ENCODE measurements around the gene GIPR. TPM values are rescaled to one million over a fixed set of nuclear protein-coding genes. Genes with fewer than 3 reads are reported as not detected.

Gene GIPR
- total and polyA plus RNA-seq, 2 of the 13 experiments (the other 11 are each of a cell fraction or from before 2014, with no cell fraction given), result 0.15 to 1.2 TPM

DNA sequence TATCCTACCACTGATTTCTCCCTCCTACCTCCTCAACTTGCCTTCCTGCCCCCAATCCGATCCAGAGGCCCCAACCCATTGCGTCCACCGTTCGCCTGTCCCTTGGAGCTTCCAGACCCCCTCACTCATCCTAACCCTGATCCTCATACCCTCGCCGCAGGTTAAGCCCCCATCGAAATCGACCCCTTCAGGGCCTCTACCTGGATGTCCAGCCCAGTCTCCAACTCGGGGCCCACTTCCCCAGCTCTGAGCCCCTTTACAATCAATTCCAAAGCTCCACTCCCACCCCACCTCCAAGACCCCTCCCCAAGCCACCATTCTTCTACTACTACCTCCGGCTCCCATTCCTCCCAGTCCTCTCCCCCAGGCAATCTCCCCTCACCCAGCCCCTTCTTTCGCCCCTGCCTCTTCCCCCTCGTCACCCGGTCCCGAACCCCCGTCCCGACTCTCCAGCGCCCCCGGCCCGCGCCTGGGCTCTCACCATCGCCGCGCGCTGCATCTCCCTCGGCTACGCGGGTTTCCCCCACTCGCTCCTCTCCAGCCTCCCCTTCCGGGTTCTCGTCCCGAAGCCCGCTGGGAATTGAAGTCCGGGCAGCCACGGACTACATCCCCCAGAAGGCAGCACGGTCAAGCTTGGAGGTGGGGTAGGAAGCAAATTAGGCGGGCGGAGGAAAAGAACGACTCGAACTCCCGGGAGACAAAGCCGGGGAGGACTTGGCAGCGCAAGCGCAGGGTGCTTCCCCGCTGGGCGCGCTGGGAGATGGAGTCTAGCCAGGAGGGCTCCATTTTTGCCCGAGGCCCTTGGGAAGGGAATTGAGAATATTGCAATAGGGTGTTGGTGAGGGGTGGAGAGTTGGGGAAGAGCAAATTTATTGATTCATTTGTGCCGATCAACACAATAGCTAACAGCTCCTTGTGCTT is 62.6 kb downstream of the GIPR start, which contains the start of gene FBXO46 (continued):
- TF ChIP-seq ZFP90 (CRISPR knock-in tag; IDR thresholded peaks at IDR 0.05; ENCODE audit: borderline replicate concordance) (no peak), HOXA7 (CRISPR knock-in tag; IDR thresholded peaks at IDR 0.05) (no peak), ARNTL (CRISPR knock-in tag; IDR thresholded peaks at IDR 0.05) (peak; percentile 72), ZSCAN30 (CRISPR knock-in tag; IDR thresholded peaks at IDR 0.05) (no peak), SMAD1 (CRISPR knock-in tag; IDR thresholded peaks at IDR 0.05; ENCODE audit: borderline replicate concordance, low read depth) (no peak), ZFY (CRISPR knock-in tag; IDR thresholded peaks at IDR 0.05) (peak; percentile 53), ZNF432 (CRISPR knock-in tag; IDR thresholded peaks at IDR 0.05; ENCODE audit: borderline replicate concordance) (no peak), EP300 (IDR thresholded peaks at IDR 0.05; ENCODE audit: low read depth in 2 of 2, low read length in 2 of 2) (peak in 1 of 2 experiments; percentile 12; a peak in 1 of 4 replicates), EP300 (CRISPR knock-in tag; IDR thresholded peaks at IDR 0.05; ENCODE audit: borderline replicate concordance) (no peak)
- TF ChIP-seq, protein P1, sequence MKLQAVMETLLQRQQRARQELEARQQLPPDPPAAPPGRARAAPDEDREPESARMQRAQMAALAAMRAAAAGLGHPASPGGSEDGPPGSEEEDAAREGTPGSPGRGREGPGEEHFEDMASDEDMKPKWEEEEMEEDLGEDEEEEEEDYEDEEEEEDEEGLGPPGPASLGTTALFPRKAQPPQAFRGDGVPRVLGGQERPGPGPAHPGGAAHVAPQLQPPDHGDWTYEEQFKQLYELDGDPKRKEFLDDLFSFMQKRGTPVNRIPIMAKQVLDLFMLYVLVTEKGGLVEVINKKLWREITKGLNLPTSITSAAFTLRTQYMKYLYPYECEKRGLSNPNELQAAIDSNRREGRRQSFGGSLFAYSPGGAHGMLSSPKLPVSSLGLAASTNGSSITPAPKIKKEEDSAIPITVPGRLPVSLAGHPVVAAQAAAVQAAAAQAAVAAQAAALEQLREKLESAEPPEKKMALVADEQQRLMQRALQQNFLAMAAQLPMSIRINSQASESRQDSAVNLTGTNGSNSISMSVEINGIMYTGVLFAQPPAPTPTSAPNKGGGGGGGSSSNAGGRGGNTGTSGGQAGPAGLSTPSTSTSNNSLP (IDR thresholded peaks at IDR 0.05; ENCODE audit: low read depth, low read length), result no peak
- TF ChIP-seq, protein P2, sequence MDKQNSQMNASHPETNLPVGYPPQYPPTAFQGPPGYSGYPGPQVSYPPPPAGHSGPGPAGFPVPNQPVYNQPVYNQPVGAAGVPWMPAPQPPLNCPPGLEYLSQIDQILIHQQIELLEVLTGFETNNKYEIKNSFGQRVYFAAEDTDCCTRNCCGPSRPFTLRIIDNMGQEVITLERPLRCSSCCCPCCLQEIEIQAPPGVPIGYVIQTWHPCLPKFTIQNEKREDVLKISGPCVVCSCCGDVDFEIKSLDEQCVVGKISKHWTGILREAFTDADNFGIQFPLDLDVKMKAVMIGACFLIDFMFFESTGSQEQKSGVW (CRISPR knock-in tag; IDR thresholded peaks at IDR 0.05; ENCODE audit: borderline replicate concordance), result no peak
- TF ChIP-seq, protein P3, sequence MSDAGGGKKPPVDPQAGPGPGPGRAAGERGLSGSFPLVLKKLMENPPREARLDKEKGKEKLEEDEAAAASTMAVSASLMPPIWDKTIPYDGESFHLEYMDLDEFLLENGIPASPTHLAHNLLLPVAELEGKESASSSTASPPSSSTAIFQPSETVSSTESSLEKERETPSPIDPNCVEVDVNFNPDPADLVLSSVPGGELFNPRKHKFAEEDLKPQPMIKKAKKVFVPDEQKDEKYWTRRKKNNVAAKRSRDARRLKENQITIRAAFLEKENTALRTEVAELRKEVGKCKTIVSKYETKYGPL (CRISPR knock-in tag; IDR thresholded peaks at IDR 0.05), result no peak
- TF ChIP-seq, protein P4, sequence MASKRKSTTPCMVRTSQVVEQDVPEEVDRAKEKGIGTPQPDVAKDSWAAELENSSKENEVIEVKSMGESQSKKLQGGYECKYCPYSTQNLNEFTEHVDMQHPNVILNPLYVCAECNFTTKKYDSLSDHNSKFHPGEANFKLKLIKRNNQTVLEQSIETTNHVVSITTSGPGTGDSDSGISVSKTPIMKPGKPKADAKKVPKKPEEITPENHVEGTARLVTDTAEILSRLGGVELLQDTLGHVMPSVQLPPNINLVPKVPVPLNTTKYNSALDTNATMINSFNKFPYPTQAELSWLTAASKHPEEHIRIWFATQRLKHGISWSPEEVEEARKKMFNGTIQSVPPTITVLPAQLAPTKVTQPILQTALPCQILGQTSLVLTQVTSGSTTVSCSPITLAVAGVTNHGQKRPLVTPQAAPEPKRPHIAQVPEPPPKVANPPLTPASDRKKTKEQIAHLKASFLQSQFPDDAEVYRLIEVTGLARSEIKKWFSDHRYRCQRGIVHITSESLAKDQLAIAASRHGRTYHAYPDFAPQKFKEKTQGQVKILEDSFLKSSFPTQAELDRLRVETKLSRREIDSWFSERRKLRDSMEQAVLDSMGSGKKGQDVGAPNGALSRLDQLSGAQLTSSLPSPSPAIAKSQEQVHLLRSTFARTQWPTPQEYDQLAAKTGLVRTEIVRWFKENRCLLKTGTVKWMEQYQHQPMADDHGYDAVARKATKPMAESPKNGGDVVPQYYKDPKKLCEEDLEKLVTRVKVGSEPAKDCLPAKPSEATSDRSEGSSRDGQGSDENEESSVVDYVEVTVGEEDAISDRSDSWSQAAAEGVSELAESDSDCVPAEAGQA (IDR thresholded peaks at IDR 0.05; ENCODE audit: low read depth), result 0 out of 2 replicates have a peak, but pooled peaks have one; percentile 30
- TF ChIP-seq, protein P4 (CRISPR knock-in tag; IDR thresholded peaks at IDR 0.05; ENCODE audit: borderline replicate concordance), result no peak
- TF ChIP-seq, protein P5, sequence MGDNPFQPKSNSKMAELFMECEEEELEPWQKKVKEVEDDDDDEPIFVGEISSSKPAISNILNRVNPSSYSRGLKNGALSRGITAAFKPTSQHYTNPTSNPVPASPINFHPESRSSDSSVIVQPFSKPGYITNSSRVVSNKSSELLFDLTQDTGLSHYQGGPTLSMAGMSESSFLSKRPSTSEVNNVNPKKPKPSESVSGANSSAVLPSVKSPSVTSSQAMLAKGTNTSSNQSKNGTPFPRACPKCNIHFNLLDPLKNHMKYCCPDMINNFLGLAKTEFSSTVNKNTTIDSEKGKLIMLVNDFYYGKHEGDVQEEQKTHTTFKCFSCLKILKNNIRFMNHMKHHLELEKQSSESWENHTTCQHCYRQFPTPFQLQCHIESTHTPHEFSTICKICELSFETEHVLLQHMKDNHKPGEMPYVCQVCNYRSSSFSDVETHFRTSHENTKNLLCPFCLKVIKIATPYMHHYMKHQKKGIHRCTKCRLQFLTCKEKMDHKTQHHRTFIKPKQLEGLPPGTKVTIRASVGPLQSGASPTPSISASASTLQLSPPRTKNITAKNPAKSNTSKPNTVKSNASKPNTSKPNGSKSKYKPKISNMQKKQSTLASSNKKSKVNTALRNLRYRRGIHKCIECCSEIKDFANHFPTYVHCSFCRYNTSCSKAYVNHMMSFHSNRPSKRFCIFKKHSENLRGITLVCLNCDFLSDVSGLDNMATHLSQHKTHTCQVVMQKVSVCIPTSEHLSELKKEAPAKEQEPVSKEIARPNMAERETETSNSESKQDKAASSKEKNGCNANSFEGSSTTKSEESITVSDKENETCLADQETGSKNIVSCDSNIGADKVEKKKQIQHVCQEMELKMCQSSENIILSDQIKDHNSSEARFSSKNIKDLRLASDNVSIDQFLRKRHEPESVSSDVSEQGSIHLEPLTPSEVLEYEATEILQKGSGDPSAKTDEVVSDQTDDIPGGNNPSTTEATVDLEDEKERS (CRISPR knock-in tag; IDR thresholded peaks at IDR 0.05), result 0 out of 2 replicates have a peak, but pooled peaks have one; percentile 26
